OCI-LY1 (cell line): ENCODE results near the gene ITGA6.
"Not testable (repeated sequence)": the region's sequence is repeated elsewhere in the genome, so short reads cannot be mapped to it uniquely, and the experiment has no call there.

ENCODE experiments used
- H2AFZ ChIP-seq: fragments of 200-600 bp; sonication (generic), shearing (Covaris generic); 2 replicates; pipeline ENCODE4 v1.6.0; 2014; ENCODE audit warnings: antibody characterized with exemption, mild to moderate bottlenecking, low read length
- H3F3A ChIP-seq: fragments of 200-600 bp; sonication (generic), shearing (Covaris generic); 2 replicates; pipeline ENCODE4 v1.6.0; 2014; ENCODE audit warnings: mild to moderate bottlenecking, antibody characterized with exemption, low read length, moderate library complexity; ENCODE audit not compliant: insufficient read depth
- H3K27ac ChIP-seq: fragments of 200-600 bp; sonication (generic); 2 replicates; pipeline ENCODE4 v1.5.1; 2014; ENCODE audit warnings: low read length, mixed run types, mild to moderate bottlenecking, low read depth; ENCODE audit not compliant: poor library complexity, severe bottlenecking
- H3K27me3 ChIP-seq: fragments of 200-600 bp; sonication (generic); 2 replicates; pipeline ENCODE4 v1.6.0; 2014; ENCODE audit warnings: antibody characterized with exemption, mild to moderate bottlenecking, low read length, moderate library complexity; ENCODE audit not compliant: insufficient read depth
- H3K36me3 ChIP-seq: fragments of 200-600 bp; sonication (generic); 2 replicates; pipeline ENCODE4 v1.6.1; 2014; ENCODE audit warnings: mild to moderate bottlenecking, antibody characterized with exemption, low read length, moderate library complexity, mixed read lengths; ENCODE audit not compliant: insufficient read depth
- H3K4me1 ChIP-seq: fragments of 200-600 bp; sonication (generic); 2 replicates; pipeline ENCODE4 v1.5.1; 2014; ENCODE audit warnings: mild to moderate bottlenecking, low read length, moderate library complexity; ENCODE audit not compliant: insufficient read depth, severe bottlenecking
- H3K4me2 ChIP-seq: fragments of 200-600 bp; sonication (generic), shearing (Covaris generic); 2 replicates; pipeline ENCODE4 v1.6.1; 2014; ENCODE audit warnings: low read length
- H3K4me3 ChIP-seq: fragments of 200-600 bp; sonication (generic); 2 replicates; pipeline ENCODE4 v1.5.1; 2014; ENCODE audit warnings: low read length, low read depth, mild to moderate bottlenecking, mixed read lengths; ENCODE audit not compliant: poor library complexity, severe bottlenecking
- H3K79me2 ChIP-seq: fragments of 200-600 bp; shearing (Covaris generic); 2 replicates; pipeline ENCODE4 v1.6.1; 2016; ENCODE audit warnings: mixed run types, low read length, mixed read lengths; ENCODE audit not compliant: insufficient read depth
- H3K9ac ChIP-seq: fragments of 200-600 bp; sonication (generic), shearing (Covaris generic); 2 replicates; pipeline ENCODE4 v1.6.1; 2014; ENCODE audit warnings: mild to moderate bottlenecking, low read length, mixed read lengths
- H3K9me2 ChIP-seq: fragments of 200-600 bp; sonication (generic), shearing (Covaris generic); 2 replicates; pipeline ENCODE4 v1.6.1; 2014; ENCODE audit warnings: low read depth, mild to moderate bottlenecking, low read length, mixed read lengths
- H3K9me3 ChIP-seq: fragments of 200-600 bp; shearing (Covaris generic); 2 replicates; pipeline ENCODE4 v1.6.1; 2014; ENCODE audit warnings: low read length, mixed read lengths
- H4K20me1 ChIP-seq: fragments of 200-600 bp; sonication (generic), shearing (Covaris generic); 2 replicates; pipeline ENCODE4 v1.6.0; 2016; ENCODE audit warnings: mild to moderate bottlenecking, low read length; ENCODE audit not compliant: insufficient read depth
- EZH2 ChIP-seq: fragments of 200-600 bp; sonication (generic), shearing (Covaris generic); IDR thresholded peaks from 2 replicates; pipeline ENCODE4 v1.8.0; 2017; ENCODE audit warnings: borderline replicate concordance, mixed run types, mild to moderate bottlenecking, antibody characterized with exemption, low read length, moderate library complexity, mixed read lengths
- TF ChIP-seq, protein P1 (sequence below): fragments of 200-600 bp; sonication (generic), shearing (Covaris generic); IDR thresholded peaks from 2 replicates; pipeline ENCODE4 v1.5.1; 2017; ENCODE audit warnings: mild to moderate bottlenecking, antibody characterized with exemption, low read length, moderate library complexity, mixed read lengths

Gene ITGA6

DNA sequence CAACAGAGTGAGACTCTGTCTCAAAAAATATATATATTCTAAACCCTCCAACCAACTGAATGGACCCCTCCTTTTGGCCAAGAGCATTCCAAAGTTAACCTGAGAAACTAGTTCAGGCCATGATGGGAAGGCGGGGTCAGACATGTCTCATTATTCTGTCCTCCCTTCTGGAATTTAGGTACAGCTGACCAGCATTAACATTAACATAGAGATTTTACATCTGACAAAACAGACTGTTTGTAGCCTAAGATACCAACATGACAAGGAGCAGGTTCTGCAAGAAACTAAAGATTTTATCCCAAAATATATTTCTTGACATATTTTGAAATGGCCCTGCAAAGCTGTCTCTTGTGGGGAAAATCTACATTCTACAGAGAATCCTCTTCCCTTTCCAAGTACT, 121.7 kb downstream of the ITGA6 start:
- Histone ChIP-seq H3K4me2 (no peak overlapping the region), H3K9ac (no peak overlapping the region), H3K4me3 (no peak overlapping the region), H3K27ac (no peak overlapping the region), H3K9me3 (peaks cover 14% of the 10 kb centered on the region), H3K4me1 (peaks cover 3% of the 10 kb centered on the region), H3K36me3 (peaks cover 19% of the 10 kb centered on the region), H2AFZ (no peak overlapping the region), H3F3A (no peaks in the 10 kb centered on the region), H3K9me2 (no peaks in the 10 kb centered on the region), H3K79me2 (no peaks in the 10 kb centered on the region), H4K20me1 (no peaks in the 10 kb centered on the region), H3K27me3 (no peaks in the 10 kb centered on the region)
- no peak for TF ChIP-seq EZH2
- TF ChIP-seq, protein P1, sequence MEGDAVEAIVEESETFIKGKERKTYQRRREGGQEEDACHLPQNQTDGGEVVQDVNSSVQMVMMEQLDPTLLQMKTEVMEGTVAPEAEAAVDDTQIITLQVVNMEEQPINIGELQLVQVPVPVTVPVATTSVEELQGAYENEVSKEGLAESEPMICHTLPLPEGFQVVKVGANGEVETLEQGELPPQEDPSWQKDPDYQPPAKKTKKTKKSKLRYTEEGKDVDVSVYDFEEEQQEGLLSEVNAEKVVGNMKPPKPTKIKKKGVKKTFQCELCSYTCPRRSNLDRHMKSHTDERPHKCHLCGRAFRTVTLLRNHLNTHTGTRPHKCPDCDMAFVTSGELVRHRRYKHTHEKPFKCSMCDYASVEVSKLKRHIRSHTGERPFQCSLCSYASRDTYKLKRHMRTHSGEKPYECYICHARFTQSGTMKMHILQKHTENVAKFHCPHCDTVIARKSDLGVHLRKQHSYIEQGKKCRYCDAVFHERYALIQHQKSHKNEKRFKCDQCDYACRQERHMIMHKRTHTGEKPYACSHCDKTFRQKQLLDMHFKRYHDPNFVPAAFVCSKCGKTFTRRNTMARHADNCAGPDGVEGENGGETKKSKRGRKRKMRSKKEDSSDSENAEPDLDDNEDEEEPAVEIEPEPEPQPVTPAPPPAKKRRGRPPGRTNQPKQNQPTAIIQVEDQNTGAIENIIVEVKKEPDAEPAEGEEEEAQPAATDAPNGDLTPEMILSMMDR = no peak

DNA sequence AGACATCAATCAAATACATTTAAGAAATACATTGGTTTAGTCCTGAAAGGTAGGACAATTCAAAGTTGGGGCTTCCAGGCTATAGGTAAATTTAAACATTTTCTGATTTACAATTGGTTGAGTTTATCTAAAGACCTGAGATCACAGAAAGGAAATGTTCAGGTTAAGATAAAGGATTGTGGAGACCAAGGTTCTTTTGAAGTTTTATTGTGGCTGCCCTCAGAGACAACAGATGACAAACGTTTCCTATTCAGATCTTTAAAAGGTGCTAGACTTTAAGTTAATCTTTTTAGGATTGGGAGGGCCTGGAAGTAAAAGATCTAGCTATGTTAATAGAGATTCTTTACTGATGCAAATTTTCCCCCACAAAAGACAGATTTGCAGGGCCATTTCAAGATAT, 122.4 kb downstream of the ITGA6 start:
- not testable (repeated sequence) for H3K27me3 ChIP-seq, H3F3A ChIP-seq, H4K20me1 ChIP-seq, H3K9ac ChIP-seq, H3K4me3 ChIP-seq, H3K27ac ChIP-seq, H3K4me2 ChIP-seq, H3K4me1 ChIP-seq, H3K79me2 ChIP-seq, H3K9me2 ChIP-seq, H2AFZ ChIP-seq
- Histone ChIP-seq H3K36me3 (peaks cover 19% of the 10 kb centered on the region), H3K9me3 (peaks cover 14% of the 10 kb centered on the region)

DNA sequence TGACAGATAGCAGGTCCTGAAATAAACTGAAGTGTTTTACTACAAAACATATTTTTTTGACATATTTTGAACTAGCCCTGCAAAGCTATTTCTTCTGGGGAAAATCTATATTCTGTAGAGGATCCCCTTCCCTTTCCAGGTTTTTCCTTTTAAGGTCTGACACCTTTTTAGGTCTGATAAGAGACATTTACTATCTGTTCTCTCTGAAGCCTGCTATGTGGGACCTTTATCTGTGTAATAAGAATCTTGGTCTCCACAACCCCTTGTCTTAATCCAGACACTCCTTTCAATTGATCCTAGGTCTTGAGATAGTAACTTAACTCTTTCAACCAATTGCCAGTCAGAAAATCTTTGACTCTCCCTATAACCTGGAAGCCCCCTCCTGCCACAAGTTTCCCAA, 123.0 kb downstream of the ITGA6 start:
- H3K9me3 ChIP-seq = peaks cover 14% of the 10 kb centered on the region
- TF ChIP-seq EZH2 = no peak
- TF ChIP-seq, protein P1 = no peak
- H3K79me2 ChIP-seq = no peaks in the 10 kb centered on the region
- no peaks in the 10 kb centered on the region for H3F3A ChIP-seq
- H3K9me2 ChIP-seq = no peaks in the 10 kb centered on the region
- no peak overlapping the region for H2AFZ ChIP-seq
- no peak overlapping the region for H3K4me2 ChIP-seq
- no peak overlapping the region for H3K9ac ChIP-seq
- H3K4me3 ChIP-seq = no peak overlapping the region
- H3K27ac ChIP-seq = no peak overlapping the region
- H3K27me3 ChIP-seq = no peaks in the 10 kb centered on the region
- no peaks in the 10 kb centered on the region for H4K20me1 ChIP-seq
- H3K36me3 ChIP-seq = peaks cover 19% of the 10 kb centered on the region
- peaks cover 14% of the 10 kb centered on the region for H3K4me1 ChIP-seq

DNA sequence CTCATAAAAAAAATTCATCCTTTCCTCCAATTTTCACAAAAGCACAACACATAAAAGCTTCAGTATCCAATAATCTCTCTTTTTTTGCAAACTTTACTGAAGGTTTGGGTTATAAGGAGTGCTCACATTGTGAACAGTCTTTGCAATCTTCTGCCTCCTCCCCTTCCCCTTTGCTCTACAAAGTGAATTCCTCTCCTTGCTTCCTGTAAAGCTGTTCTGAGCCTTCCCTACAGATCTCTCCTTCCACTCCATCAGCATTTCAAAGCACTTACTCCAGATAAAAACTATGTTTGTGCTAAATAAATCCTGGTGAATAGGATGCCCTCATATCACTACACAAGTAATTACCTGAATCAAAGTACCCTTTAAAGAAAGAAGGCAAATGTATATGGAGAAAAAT, 123.9 kb downstream of the ITGA6 start:
- Histone ChIP-seq H3K4me1 (peaks cover 14% of the 10 kb centered on the region), H3K4me2 (no peak overlapping the region), H3K27me3 (no peaks in the 10 kb centered on the region), H3F3A (no peaks in the 10 kb centered on the region), H2AFZ (no peak overlapping the region), H3K79me2 (no peaks in the 10 kb centered on the region), H3K4me3 (no peak overlapping the region), H3K9me2 (no peaks in the 10 kb centered on the region), H4K20me1 (no peaks in the 10 kb centered on the region), H3K9ac (no peak overlapping the region), H3K36me3 (peaks cover 19% of the 10 kb centered on the region), H3K9me3 (peaks cover 8% of the 10 kb centered on the region; the same call in 1 of the 2 replicates), H3K27ac (no peak overlapping the region)
- TF ChIP-seq, protein P1 = no peak
- no peak for TF ChIP-seq EZH2
